D721Med (cell line): ENCODE data around the gene EVC.

Source experiments
- DNase-seq: peaks from one replicate; pipeline ENCODE4 v3.0.0; 2011; ENCODE audit warnings: low spot score; ENCODE audit not compliant: insufficient read length
- FAIRE-seq: peaks from 2 replicates; lab custom pipeline; 2011; peaks lifted over from hg19 to GRCh38; lab: Jason Lieb, UNC
- CTCF ChIP-seq: IDR thresholded peaks from 2 replicates; pipeline ENCODE4 v1.5.1; 2012; ENCODE audit warnings: mild to moderate bottlenecking, control low read depth; ENCODE audit not compliant: insufficient read depth; ENCODE audit errors: missing control alignments

The EVC gene

DNA sequence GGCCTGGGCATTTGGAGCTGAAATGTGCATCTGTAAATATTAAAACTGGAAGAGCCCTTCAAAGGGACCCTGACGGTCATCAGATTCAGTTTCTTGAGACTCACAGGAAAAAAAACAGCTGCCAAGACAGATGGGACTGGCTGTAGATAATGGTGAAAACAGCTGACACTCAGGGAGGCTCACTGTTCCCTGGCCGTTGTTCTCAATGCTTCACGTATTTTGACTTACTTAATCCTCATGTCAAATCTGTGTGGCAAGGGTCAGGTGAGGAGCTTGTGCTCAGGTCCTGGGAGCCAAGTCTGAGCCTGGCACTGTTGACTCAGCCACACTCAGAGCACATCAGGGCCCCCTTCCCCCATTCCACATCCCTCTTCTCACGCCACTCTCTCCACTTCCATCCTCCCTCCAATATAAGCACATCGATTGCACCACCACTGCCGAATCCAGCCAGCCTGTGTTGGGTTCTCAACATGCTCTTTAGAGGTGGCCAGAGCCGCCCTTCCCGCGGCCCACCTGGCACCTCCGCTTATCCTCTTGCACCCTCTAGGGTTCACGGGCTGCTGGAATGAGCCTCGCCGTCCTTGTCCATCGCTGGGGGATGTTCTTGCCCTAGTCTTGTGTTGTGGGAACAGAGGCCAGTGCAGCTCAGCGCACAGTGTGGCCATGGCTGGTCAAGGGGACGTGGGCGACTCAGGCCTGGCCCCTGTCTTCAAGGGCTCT, 40.1 kb downstream of the EVC start:
- no peak for DNase-seq
- FAIRE-seq: no peak
- no peak for TF ChIP-seq CTCF

- TF ChIP-seq CTCF: no peak
- DNase-seq: no peak
- no peak for FAIRE-seq
These were observed 40.8 kb downstream of the EVC start for GRCh38 chr4:5751666-5752375.

DNA sequence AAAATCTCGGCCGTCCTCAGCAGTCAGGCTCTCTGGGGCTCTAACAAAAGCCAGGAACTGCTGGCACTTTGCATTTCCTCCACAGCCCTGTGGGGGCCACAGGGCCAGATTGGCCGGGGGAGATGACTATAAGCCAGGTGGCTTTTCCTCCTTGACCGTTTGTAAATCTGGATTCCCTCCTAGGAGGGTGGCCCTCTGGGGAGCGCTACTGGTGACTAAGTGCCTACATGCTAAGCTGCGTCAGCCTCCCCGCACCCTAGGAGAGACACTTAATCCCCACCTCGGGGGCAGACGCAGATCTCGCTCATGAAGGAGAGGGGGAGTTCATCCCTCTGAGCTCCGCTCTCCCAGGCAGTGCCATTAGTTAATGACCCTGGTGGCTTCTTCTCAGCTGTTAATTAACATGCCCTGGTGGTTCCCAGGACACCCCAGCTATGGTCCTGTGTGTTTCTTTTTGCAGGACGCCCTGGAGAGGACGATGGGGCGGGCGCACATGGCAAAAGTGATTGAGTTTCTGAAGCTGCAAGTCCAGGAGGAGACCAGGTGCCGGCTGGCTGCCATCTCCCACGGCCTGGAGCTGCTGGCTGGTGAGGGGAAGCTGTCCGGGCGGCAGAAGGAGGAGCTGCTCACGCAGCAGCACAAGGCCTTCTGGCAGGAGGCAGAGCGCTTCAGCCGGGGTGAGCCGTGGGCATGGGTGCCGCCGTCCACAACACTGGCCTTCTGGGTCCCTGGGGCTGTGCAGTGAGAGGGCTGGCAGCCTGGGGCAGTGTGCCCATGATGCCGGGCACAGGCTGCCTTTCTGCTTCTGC, 41.6 kb downstream of the EVC start:
- TF ChIP-seq CTCF: no peak
- no peak for FAIRE-seq
- DNase-seq: peak; percentile 92

- no peak for TF ChIP-seq CTCF
- FAIRE-seq: no peak
- no peak for DNase-seq
These were observed 42.4 kb downstream of the EVC start for GRCh38 chr4:5753366-5753765.

- FAIRE-seq (no peak), DNase-seq (no peak)
- no peak for TF ChIP-seq CTCF
These were observed 42.9 kb downstream of the EVC start for GRCh38 chr4:5753766-5754528.

GRCh38 chr4:5754529-5754881, 43.5 kb downstream of the EVC start:
- TF ChIP-seq CTCF: no peak
- DNase-seq: no peak
- FAIRE-seq: no peak
